ENCODE data around the gene MKS1. TPM values are rescaled to one million over a fixed set of nuclear protein-coding genes. Genes with fewer than 3 reads are reported as not detected.

The MKS1 gene
- total and polyA plus RNA-seq, 2 donors (not counting 3 experiments of a cell fraction or from before 2014, with no cell fraction given): 12.2 to 13.2 TPM

- Histone ChIP-seq H3K9ac (replicated peaks; ENCODE audit: extremely low read depth, insufficient read depth, low read length) (no peak overlapping the region), H3K36me3 (ENCODE audit: control insufficient read depth in 2 of 2, extremely low read depth in 1 of 2, insufficient read depth in 2 of 2, low read length in 2 of 2) (no peaks in the 10 kb centered on the region), H3K9me1 (replicated peaks; ENCODE audit: control insufficient read depth, extremely low read depth, insufficient read depth, low read length) (no peaks in the 10 kb centered on the region), H3K9me3 (replicated peaks; ENCODE audit: control insufficient read depth, insufficient read depth, low read length) (no peaks in the 10 kb centered on the region), H3K27me3 (ENCODE audit: control insufficient read depth in 2 of 2, insufficient read depth in 2 of 2, low read length in 2 of 2) (peaks cover 6 to 14% of the 10 kb centered on the region in 2 experiments), H3K4me1 (ENCODE audit: control insufficient read depth, extremely low read depth, insufficient read depth, low read length) (no peaks in the 10 kb centered on the region), H3K27ac (ENCODE audit: insufficient read depth, low read depth, low read length) (no peak overlapping the region), H3K4me3 (replicated peaks in 1 of 3; ENCODE audit: insufficient read depth in 1 of 3, low read depth in 1 of 3, low read length in 3 of 3) (no peak overlapping the region), H3K4me2 (ENCODE audit: insufficient read depth, low read length) (no peak overlapping the region), H3K79me2 (ENCODE audit: control insufficient read depth, insufficient read depth, low read length) (no peaks in the 10 kb centered on the region), H2AFZ (ENCODE audit: low read depth, low read length) (no peak overlapping the region), H4K20me1 (replicated peaks; ENCODE audit: control insufficient read depth, extremely low read depth, insufficient read depth, low read length) (no peaks in the 10 kb centered on the region)
- BruUV-seq (replicated peaks): no TSS peak
- ChIA-PET CTCF (interaction anchor here (0.6 to 3.3 kb wide), 5 partner anchors 9 to 1319 kb away, joined by 3 to 12 read pairs (median 4); partner anchors contain the start of gene LPO), POLR2A (no interaction called here)
- DNase-seq (ENCODE audit: low read depth, low spot score) (no peak), FAIRE-seq (no peak)
- intact Hi-C loops (cut with micrococcal nuclease): no loop called here
- no peak for TF ChIP-seq CTCF (IDR thresholded peaks at IDR 0.05; ENCODE audit: extremely low read depth in 1 of 2, insufficient read depth in 1 of 2, low read depth in 1 of 2, low read length in 2 of 2)
- TF ChIP-seq MAX (IDR thresholded peaks at IDR 0.05; ENCODE audit: insufficient read depth, insufficient read length): no peak
- no peak for TF ChIP-seq MYC (IDR thresholded peaks at IDR 0.05; ENCODE audit: low read depth, low read length)
- no peak for TF ChIP-seq JUN (IDR thresholded peaks at IDR 0.05; ENCODE audit: borderline replicate concordance, insufficient read depth, insufficient read length, low read depth)
- no peak for TF ChIP-seq GATA2 (IDR thresholded peaks at IDR 0.05; ENCODE audit: insufficient read depth, insufficient read length, low read depth, low read length)
- no peak for TF ChIP-seq POLR2A (IDR thresholded peaks at IDR 0.05; ENCODE audit: low read depth, low read length)
- TF ChIP-seq POLR2AphosphoS5 (IDR thresholded peaks at IDR 0.05; ENCODE audit: insufficient read depth, low read depth, low read length): no peak
- TF ChIP-seq FOS (IDR thresholded peaks at IDR 0.05; ENCODE audit: borderline replicate concordance, insufficient read depth, low read length): no peak
- dilution Hi-C loops (cut with MboI; ENCODE audit: extremely low pct_ligation_motif_present, low sequenced_read_pairs): no loop called here
Measured at GRCh38 chr17:58229881-58230280, 10.8 kb upstream of the MKS1 start.
